Omental fat pad (tissue), 4 donors: ENCODE data around the gene INSC. TPM values are rescaled to one million over a fixed set of nuclear protein-coding genes. Genes with fewer than 3 reads are reported as not detected.

ENCODE experiments used
- ATAC-seq: fragments of 150-250 bp; one replicate; pipeline ENCODE4 v1.9.1; 2016; ENCODE audit warnings: mild to moderate bottlenecking, moderate library complexity; ENCODE audit not compliant: low FRiP score
- DNase-seq: peaks from one replicate; pipeline ENCODE4 v3.0.0-alpha.2; 2019; ENCODE audit warnings: low spot score
- total RNA-seq, 4 donors: library from RNA; depleted of rRNA; stranded (reverse); fragments of >200 nt; gene quantifications; one replicate each; pipeline ENCODE4 v1.1.0, GENCODE V29; 2016
- TF ChIP-seq, protein P1 (sequence below), 3 donors: fragments of 450-650 bp; IDR thresholded peaks; one replicate each; pipeline ENCODE4 v1.5.1; 2016 to 2017; ENCODE audit warnings: antibody characterized with exemption in 3 of 3, mild to moderate bottlenecking in 3 of 3, moderate library complexity in 2 of 3

The INSC gene
- total RNA-seq, 4 donors from 2014 or later = 3.0 TPM; not detected in 3

DNA sequence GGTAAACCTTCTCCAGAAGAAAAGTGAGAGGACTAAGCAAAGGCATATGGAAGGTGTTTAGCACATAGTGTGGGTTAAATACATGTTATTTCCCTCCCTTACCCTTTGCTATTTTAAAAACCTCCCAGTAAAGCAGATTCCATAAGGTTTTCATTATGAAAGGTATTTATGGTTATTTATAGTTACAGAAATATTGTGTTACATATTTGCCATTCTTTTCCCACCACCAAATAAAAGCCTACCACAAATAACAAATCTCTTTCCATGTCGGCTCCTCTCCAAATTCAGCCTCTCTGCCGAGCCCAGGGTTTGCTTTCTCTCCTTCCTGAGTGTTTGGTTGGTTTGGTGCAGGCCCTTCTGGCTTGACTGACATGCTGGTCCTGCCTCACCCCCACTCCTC, 64.4 kb downstream of the INSC start:
- ATAC-seq = no peak
- DNase-seq = no peak
- TF ChIP-seq, protein P1, sequence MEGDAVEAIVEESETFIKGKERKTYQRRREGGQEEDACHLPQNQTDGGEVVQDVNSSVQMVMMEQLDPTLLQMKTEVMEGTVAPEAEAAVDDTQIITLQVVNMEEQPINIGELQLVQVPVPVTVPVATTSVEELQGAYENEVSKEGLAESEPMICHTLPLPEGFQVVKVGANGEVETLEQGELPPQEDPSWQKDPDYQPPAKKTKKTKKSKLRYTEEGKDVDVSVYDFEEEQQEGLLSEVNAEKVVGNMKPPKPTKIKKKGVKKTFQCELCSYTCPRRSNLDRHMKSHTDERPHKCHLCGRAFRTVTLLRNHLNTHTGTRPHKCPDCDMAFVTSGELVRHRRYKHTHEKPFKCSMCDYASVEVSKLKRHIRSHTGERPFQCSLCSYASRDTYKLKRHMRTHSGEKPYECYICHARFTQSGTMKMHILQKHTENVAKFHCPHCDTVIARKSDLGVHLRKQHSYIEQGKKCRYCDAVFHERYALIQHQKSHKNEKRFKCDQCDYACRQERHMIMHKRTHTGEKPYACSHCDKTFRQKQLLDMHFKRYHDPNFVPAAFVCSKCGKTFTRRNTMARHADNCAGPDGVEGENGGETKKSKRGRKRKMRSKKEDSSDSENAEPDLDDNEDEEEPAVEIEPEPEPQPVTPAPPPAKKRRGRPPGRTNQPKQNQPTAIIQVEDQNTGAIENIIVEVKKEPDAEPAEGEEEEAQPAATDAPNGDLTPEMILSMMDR (IDR thresholded peaks at IDR 0.05) = no peak

DNA sequence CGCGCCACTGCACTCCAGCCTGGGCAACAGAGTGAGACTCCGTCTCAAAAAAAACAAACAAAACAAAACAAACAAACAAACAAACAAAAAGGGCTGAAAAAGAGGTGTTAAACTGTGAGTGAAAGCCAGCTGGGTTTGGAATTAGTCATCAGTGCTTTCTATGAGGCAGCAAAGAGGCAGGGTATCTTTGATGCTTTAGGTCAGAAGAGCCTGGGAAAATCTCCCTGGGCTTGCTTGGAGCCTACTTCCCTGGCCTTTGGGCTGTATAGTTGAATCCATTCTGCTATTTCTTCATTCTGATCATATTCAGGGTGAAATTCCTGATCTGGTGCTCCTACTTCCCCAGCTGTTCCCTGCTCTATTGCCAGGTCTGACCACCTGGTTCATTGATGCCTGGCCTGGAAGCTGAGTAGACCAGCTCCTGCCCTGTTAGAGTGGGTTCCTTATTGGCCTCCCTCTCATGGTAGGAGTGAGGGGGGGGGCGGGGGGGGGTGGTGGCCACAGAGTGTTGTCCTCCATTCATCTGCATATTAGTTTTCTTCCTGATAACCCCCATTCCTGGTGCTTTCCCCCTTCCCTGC, 65.6 kb downstream of the INSC start:
- DNase-seq (no peak), ATAC-seq (no peak)
- TF ChIP-seq, protein P1 (IDR thresholded peaks at IDR 0.05) = no peak

DNA sequence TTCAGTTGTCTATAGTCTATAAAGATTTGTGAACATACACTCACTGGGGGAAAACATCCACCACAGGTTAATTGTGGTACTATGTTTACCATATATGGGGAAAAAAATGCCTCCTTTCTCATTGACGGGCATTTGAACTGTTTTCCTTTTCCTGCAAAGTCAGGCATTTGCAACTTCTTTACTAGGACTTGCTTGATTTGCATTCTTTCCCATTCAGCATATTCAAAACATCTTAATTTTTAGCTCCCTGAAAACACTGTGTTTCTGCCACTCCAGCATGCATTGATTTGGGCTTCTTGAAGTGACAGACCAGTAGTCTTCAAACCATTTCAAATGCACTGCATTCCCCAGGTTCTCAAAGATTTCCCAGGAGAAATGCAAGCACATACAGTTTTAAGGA, 67.6 kb downstream of the INSC start:
- TF ChIP-seq, protein P1 (IDR thresholded peaks at IDR 0.05) = no peak
- ATAC-seq (no peak), DNase-seq (no peak)

DNA sequence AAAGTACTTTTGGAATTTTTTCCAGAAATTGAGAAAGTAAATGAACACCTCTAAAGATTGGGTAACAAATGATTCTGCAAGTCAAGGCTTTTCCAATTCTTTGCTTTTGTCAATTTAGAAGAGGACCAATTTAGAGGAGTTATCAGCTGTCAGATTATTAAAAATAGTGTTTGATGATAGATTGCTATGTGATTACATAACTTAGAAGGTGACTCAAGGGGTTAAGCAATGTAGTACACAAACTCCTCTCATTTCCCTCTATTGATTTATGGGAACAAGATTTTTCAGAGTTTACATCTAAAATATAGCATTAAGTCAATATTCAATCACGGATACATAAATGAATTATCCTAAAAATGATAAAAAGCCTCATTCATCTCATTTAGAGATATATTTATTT, 70.3 kb downstream of the INSC start:
- TF ChIP-seq, protein P1 (IDR thresholded peaks at IDR 0.05) = no peak
- no peak for DNase-seq
- no peak for ATAC-seq

DNA sequence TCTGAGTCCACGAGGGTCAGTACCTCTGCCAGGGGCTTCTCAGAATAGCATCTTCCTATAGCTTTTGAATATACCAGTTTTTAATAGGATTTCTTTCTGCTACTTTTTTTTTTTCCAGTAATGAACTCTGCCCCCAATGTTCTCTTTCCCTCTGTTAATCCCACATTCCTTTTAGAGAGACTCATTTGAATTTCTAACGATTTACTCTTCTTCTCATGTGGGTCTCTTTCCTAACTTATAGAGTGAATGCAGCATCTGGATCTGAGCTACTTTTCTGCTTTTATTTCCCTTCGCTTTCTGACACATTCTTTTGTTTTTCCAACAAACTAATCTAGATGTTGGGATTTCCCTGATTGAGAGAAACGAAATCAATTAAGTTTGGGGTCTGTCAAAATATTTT, 71.4 kb downstream of the INSC start:
- TF ChIP-seq, protein P1 (IDR thresholded peaks at IDR 0.05) = no peak
- ATAC-seq = no peak

DNA sequence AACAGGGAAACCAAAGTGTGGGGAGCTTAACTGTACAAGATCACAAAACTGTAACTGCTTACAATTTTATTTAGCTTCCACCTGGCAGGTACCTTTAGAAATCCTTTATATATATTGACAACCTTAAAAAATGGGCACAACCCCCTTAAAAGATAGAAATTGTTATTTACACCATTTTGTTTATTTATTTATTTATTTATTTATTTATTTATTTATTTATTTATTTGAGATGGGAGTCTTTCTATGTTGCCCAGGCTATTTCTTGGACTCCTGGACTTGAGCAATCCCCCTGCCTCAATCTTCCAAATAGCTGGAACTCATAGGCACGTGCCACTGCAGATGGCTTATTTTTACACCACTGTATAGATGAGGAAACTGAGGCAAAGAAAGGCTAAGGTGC, 74.5 kb downstream of the INSC start:
- no peak for ATAC-seq

More for the DNA sequence above, 71.4 kb downstream of the INSC start:
- no peak for DNase-seq

More for the DNA sequence above, 74.5 kb downstream of the INSC start:
- TF ChIP-seq, protein P1 (IDR thresholded peaks at IDR 0.05) = no peak
- DNase-seq = no peak
